HG02678 (cell line): ENCODE measurements around the gene ASAP2.
"Not testable (repeated sequence)": the region's sequence is repeated elsewhere in the genome, so short reads cannot be mapped to it uniquely, and the experiment has no call there.

Experiments used
- ATAC-seq: cut with Tn5 transposase; IDR thresholded peaks from one replicate; pipeline ENCODE4 v1.9.1; 2021; ENCODE audit warnings: mild to moderate bottlenecking, moderate library complexity; ENCODE audit not compliant: unreplicated experiment

The ASAP2 gene

DNA sequence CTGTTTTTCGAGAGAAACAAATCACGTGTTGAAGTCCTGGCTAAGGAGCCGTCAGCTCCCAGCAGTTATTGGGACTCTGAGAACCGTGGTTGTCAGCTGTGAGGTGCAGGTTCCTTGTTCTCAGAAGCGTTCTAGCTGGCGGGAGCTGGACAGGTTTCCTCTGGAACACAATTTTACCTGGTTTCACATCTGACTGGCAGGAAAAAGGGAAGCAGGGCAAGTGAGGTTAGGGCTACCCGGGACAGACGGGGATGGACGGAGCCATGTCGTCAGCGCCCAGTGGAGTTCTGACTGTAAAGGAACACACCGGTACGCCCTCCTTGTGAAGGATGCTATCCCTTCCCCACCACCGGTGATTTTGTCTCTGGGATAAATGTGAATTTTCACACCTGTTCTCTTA lies 190.6 kb downstream of the ASAP2 start:
- no peak for ATAC-seq

DNA sequence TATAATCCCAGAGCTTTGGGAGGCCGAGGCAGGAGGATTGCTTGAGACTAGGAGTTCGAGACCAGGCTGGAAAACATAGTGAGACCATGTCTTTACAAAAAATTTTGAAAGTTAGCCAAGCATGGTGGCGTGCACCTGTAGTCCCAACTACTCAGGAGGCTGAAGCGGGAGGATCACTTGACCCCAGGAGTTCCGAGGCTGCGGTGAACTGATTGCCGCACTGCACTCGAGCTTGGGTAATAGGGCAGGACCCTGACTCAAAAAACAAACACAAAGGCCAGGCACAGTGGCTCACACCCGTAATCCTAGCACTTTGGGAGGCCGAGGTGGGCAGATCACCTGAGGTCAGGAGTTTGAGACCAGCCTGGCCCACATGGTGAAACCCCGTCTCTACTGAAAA lies 191.6 kb downstream of the ASAP2 start:
- not testable (repeated sequence) for ATAC-seq

- no peak for ATAC-seq
Observed at GRCh38 chr2:9398881-9399780, 192.5 kb downstream of the ASAP2 start.

DNA sequence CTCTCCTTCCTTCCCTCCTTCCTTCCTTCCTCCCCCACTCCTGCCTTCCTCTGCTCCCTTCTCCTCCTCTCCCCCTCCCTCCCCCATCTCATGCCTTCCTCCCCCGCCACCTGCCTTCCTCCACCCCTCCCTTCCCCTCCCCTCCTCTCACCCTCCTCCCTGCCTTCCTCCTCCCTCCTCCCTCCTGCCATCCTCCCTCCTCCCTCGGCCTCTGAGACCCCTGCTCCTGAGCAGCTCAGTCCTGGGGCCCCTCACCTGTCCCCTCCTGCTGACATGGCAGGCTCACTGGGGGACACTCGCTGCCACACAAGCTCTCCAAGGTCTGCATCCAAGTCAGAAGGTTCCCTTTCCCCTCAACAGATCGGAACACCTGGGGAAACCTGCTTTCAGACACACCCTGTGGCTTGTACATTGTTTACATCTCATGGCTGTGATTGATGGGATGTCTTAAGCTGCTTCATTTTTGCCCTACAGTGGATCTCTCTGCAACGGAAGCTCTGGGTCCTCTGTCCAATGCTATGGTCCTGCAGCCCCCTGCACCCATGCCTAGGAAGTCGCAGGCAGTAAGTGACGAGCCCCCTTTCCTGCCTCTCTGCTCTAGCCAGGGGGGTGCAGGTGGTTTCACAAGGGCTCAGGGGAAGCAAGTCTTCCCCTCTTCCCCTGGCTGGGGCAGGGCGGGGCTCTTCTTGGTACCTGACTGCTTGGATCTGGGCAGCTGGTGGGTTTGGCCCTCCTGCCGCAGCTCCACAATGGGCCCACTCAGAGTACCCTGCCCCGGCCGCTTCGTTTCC lies 193.9 kb downstream of the ASAP2 start:
- no peak for ATAC-seq

- no peak for ATAC-seq
Observed at GRCh38 chr2:9401059-9401547, 194.5 kb downstream of the ASAP2 start.

- no peak for ATAC-seq
Observed at GRCh38 chr2:9401646-9402371, 195.2 kb downstream of the ASAP2 start.

DNA sequence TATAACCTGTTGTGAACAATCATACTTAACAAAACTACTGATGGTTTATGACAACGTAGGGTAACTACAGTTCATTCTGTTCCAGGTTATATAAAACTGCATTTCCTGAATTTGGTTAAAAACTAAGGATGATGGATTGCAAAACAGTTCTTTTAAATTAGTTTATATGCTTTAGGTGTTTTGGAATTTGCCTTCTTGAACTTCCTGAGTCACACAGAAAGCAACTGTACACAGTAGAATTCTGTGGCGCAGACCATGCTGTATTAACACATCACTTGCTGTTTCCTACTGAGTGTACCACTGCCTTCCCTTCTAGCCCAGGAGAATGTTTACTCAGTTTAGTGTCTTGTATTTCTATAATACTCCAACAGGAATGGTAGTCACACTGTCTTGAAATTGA lies 197.3 kb downstream of the ASAP2 start:
- ATAC-seq = no peak

GRCh38 chr2:9404451-9404850 lies 197.8 kb downstream of the ASAP2 start:
- no peak for ATAC-seq

DNA sequence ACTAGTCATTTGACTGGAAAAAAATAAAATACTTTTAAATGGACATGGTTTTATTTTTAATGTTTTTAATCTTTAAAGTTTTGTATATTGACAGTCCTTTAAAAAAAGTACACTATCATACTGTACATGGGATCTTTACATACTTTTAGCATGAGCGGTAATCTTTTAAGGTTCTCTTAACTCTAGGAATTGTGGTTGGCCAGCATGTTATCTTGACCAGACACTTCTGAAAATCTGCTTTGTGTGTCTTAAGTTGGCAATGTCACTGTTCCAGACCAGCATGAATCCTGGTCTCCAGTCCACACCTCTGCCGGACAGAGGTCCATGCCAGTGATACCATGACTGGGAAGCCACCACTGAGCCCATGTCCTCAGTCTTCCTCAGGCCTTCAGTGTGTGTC lies 199.0 kb downstream of the ASAP2 start:
- ATAC-seq = no peak

- no peak for ATAC-seq
Observed at GRCh38 chr2:9406529-9407362, 200.1 kb downstream of the ASAP2 start.

DNA sequence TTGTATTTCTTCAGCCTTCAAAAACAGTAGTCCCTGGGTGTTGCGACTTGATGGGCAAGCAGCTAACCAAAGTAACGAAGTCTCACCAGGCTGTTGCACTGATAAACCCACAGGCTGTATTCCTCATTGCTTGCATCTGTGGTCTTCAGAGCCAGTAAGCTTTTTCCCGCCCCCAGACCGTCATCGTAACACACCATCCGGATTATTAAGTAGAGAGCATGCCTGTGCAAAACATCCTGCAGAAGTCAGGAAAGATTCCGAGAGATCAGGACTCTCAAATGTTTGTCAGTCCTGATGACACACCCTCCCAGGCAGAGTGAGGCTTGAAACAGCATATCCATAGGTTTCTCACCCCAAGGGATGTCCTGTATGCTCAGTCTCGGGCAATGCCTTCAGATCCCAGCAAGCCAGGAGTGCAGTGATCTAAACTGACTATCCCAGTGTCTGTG lies 200.8 kb downstream of the ASAP2 start:
- no peak for ATAC-seq

GRCh38 chr2:9408641-9409151 lies 202.1 kb downstream of the ASAP2 start:
- ATAC-seq = no peak

- no peak for ATAC-seq
Observed at GRCh38 chr2:9410108-9410507, 203.5 kb downstream of the ASAP2 start.

GRCh38 chr2:9412781-9413180 lies 206.2 kb downstream of the ASAP2 start:
- no peak for ATAC-seq

DNA sequence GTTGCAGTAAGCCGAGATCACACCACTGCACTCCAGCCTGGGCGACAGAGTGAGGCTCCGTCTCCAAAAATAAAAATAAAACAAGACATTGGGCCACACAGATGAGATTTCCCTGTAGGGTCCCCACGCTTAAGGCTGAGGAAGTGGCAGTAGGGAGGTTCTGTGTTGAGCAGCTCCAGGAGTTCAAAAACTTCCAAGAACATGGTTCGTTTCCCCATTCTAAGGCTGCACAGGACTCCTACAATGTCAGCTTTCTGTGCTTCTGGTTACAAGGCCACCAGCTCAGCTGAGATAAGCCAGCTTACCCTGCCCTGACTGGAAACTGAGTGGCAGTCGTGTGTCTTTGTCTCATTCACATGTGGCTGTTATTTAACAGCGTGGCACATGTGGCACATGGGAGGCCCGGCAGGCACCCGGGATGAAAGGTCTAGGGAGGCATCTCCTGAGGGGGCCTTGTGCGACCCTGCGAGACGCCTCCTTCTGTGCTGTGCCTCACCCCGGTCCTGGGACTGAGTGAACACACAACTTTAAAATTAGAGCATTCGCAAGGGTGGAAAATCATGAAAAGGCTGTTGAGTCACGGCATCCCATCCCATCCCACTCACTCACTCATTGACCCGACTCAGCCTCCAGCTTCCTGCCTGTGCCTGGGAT lies 209.0 kb downstream of the ASAP2 start:
- ATAC-seq = no peak

GRCh38 chr2:9416267-9416961 lies 209.8 kb downstream of the ASAP2 start:
- ATAC-seq = no peak

DNA sequence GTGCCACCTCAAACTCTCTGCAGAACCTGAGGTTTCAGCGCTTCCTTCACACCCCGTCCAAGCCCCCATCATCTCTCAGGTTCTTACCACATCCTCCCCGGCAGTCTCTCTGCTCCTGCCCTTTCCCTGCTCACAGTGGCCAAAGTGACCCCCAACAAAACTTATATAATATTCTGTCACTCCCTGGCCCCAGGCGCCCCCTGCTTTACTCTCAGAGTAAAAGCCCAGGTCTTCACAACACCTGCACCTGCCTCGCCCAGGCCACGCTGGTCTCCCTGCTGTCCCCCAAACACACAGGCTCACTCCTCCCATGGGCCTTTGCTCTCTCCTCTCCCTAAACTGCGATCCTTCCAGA lies 210.3 kb downstream of the ASAP2 start:
- ATAC-seq = no peak

DNA sequence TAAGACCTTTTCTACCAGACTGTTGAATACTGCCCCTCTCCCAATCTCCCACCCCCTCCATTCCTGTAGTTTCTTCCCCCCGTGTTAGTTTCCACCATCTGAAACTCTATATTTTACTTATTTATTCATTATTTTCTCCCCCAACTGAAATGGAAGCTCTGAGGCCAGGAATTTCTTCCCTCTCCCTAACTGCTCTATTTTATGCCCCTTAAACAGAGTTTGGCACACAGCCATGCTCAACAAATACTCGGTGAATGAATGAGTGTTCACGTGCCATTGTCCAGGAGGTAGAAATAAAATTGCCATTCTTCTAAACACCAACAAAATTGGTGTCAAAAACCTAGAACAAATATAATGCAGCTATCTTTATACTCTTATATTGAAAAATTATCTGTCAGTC lies 211.1 kb downstream of the ASAP2 start:
- no peak for ATAC-seq

DNA sequence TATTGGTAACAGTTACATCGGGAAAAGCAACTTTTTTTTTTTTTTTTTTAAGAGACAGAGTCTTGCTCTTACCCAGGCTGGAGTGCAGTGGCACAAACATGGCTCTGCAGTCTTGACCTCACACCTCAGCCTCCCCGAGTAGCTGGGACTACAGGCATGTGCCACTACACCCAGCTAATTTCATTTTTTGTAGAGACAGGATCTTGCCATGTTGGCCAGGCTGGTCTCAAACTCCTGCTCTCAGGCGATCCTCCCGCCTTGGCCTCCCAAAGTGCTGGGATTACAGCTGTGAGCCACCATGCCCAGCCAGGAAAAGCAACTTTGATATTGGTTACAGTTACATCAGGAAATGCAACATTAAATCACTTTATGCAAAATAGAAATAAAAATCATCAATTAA lies 212.1 kb downstream of the ASAP2 start:
- no peak for ATAC-seq
